Stimulated activated CD4-positive, alpha-beta T cell treated with anti-CD3 and anti-CD28 coated beads, TNF-alpha, amount 100 ng/mL, for 24 hours (primary cell): ENCODE data around the gene AWAT2.

Experiments
- DNase-seq, 3 experiments: peaks; one replicate each; pipeline ENCODE4 v3.0.0-alpha.2; 2020; ENCODE audit warnings: low read depth in 3 of 3

AWAT2 gene, protein sequence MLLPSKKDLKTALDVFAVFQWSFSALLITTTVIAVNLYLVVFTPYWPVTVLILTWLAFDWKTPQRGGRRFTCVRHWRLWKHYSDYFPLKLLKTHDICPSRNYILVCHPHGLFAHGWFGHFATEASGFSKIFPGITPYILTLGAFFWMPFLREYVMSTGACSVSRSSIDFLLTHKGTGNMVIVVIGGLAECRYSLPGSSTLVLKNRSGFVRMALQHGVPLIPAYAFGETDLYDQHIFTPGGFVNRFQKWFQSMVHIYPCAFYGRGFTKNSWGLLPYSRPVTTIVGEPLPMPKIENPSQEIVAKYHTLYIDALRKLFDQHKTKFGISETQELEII

DNA sequence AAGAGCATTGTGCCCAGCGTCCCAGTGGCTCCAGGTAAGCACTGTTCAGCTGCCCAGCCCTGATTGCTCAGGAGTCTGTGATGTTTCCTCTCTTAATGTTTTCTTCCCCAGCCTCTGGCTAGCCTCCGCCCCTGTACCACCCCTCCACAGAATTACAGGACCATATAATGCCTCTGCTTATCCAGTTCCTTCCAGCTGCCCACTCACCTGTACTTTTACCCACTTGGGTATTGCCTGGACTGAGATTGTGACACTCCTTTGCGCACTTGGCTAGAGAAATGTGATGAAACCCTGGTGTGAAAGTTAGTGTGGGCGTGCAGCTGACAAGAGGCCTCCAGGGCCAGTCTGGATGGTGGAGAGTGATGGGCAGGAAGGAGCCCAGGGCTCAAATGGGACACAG is at the start of gene AWAT2:
TSS of gene AWAT2 (minus strand) at position 14 of the 400 bp plus-strand sequence. CDS start at position 8, 6 bp downstream.
- DNase-seq = no peak

DNA sequence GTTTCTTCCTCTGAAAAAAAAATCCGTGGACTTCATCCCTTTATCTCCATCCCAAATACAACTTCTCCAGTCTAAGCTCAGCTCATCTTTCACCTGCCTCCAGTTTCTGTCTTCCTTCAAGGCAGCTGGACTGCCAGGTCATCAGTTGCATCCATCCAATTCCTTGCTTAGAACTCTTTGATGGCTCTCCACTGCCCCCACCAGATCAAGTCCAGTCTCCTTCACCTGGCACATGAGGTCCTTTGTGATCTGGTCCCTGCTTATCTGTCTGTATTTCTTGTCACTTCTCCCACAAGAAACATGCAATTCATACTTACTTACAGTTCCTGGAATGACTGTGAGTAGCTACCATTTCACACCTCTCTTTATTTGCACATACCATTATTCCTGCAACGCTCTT is 46.3 kb upstream of the AWAT2 start:
- DNase-seq = no peak

- no peak for DNase-seq
Measured at GRCh38 chrX:70092247-70092646, 42.5 kb upstream of the AWAT2 start.

- no peak for DNase-seq
Measured at GRCh38 chrX:70089604-70090297, 40.0 kb upstream of the AWAT2 start.

DNA sequence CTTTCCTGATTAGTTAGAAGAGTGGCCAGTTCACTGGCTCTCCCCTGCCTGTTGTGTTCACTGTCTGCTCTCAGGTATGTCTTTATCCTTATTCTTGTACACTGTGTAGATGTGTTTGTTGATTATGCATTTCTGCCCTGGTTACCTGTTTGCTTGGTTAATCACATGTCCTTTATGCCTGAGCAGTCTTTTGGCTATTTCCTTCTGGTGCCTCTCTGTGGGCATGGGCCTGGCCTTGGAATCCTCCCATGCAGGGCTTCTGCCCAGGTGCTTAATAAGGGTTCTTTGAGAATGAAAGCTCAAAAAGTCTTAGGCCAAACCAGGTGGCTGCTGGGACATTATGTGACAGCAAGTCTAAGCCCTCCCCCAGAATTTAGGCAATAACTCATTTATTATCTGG is 39.0 kb upstream of the AWAT2 start:
- no peak for DNase-seq

- DNase-seq = no peak
Measured at GRCh38 chrX:70087857-70088630, 38.3 kb upstream of the AWAT2 start.

DNA sequence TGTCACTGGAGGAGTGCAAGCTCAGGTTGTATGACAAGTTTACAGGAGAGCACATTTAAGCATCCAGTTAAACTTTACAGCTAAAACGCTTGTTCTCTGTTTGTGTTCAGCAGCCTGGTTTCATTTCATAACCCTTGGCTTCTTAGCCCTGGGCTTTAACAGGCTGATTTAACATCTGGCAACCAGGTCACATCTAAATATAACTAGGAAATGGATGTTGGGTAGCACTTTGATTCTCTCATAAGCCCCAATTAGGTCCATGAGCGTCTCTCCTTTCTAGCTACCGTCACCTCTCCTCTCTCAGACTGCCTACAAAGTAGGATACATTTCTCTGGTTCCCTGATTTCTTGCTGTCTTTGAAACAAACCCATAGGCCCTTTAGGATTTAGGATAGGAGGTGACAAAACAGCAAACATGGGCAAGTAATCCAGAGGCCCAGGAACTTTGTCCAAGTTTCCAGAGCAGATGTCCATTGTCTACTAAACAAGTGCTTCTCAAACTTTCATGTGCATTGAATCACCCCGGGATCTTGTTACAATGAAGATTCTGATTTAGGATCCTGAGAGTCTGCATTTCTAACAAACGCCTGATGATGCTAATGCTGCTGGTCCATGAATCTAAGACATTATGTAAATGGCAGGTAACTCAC is 35.0 kb upstream of the AWAT2 start:
- DNase-seq = no peak

GRCh38 chrX:70082723-70083122 is 33.0 kb upstream of the AWAT2 start:
- DNase-seq = no peak

DNA sequence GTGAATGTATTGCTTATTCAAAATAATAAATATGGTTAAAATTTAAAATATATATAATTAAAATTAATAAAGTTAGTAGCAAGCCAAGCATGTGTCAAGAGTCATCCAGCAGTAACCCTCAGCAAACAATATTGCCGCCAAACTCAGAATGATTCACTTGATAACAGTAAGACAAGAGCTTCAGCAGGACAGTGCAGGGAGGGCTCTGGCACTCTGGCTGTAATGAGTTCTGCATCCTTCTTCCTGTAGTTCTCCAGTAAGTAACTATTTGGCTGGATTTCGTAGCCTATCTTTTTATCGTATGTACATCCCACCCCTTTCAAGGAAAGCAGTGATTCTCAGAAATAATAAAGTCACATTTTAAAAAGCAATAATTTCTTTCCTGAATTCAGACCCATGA is 30.1 kb upstream of the AWAT2 start:
- DNase-seq = no peak

DNA sequence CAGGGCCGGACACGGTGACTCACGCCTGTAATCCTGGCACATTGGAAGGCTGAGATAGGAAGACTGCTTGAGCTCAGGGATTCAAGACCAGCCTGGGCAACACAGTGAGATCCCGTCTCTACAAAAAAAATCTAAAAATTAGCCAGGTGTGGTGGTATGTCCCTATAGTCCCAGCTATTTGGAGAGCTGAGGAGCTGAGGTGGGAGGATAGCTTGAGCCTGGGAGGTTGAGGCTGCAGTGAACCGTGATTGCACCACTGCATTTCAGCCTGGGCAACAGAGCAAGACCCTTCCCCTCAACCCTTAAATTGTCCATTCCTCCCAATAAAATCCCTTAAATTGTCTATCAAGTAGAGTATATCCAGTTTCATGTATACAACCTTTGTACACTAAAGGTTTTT is 29.6 kb upstream of the AWAT2 start:
- no peak for DNase-seq

DNA sequence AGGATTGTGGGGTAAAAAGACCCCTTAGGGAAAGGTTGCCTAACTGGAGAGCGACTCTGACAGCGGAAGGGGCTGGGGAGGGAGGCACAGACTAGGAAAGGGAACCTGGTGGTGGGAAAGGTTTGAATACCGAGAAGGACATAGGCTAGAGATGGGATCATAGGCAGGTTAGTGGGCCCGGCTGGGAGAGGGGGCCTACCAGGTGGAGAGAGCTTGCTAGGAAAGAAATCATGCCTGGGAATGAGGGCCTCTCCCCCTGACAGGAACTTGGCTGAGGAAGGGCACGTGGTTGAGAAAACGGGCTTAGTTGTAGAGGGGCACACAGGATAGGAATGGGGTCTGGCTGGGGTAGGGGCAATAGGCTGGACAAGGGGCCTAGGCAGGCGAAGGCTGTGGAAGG is 16.9 kb upstream of the AWAT2 start:
- DNase-seq = no peak

GRCh38 chrX:70062961-70063550 is 13.3 kb upstream of the AWAT2 start:
- no peak for DNase-seq

GRCh38 chrX:70062076-70062475 is 12.3 kb upstream of the AWAT2 start, which contains the start of gene OTUD6A:
TSS of gene OTUD6A (plus strand) at chrX:70062457. CDS start at chrX:70062525, 68 bp downstream.
- DNase-seq = no peak

DNA sequence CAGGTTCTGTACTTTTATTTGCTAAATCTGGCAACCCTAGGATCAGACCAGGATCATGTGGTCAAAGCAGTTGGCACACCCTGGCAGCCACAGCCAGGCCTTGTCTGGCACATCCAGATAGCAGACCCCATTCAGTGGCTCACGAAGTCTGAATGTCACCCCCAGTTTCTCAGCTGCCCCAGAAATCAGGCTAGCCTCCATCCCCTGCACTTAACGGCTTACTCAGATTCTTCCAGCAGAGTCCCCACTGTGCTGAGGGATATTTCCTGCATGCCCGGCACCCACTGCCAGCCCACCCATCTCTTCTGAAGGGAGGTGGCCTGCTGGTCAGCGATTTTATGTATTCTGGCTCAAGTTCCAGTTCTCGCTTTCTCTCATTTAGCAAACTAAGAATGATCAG is 4.7 kb upstream of the AWAT2 start:
- no peak for DNase-seq

DNA sequence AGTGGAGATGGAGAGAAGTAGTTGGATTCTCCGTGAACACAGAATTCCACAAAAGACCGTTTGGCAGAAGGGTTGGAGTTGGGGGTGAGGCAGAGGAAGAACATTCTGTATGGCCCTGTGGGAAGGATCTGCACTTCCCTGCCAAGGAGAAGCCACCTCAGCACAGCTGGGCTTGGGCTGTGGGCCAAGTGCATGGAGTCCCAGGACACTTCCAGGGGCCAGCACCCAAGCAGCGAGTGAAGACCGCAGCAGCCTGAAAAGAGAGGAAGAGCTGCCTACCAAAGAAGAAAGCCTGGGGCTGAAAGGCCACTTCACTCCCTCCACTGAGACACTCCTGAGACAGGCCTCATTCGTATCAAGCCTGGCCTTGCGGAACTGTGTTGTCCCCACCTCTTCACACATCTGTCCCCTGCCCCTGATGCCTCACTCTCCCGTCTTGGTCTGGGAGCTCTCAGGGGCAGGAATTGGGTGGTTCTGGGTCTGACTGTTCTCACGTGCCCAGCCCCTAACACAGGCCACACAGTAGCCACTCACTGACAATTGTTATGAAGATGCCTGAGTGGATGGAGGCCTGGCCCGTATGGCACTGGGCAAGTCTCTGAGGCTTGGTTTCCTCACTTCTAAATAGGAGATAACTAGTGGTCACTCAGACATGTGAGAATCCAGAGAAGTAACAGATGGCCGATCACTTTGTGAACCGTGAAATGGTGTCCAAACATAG is 3.3 kb upstream of the AWAT2 start:
- no peak for DNase-seq

GRCh38 chrX:70049406-70049805 is 332 bp downstream of the AWAT2 start:
- no peak for DNase-seq

GRCh38 chrX:70046978-70047377 is 2.8 kb downstream of the AWAT2 start:
- DNase-seq = no peak

GRCh38 chrX:70044541-70045245 is 5.0 kb downstream of the AWAT2 start:
- no peak for DNase-seq

GRCh38 chrX:70043685-70044084 is 6.1 kb downstream of the AWAT2 start:
- DNase-seq = no peak
